Measurements from ENCODE around the gene AGAP1.
"Not testable (repeated sequence)": the region's sequence is repeated elsewhere in the genome, so short reads cannot be mapped to it uniquely, and the experiment has no call there.

The AGAP1 gene

DNA sequence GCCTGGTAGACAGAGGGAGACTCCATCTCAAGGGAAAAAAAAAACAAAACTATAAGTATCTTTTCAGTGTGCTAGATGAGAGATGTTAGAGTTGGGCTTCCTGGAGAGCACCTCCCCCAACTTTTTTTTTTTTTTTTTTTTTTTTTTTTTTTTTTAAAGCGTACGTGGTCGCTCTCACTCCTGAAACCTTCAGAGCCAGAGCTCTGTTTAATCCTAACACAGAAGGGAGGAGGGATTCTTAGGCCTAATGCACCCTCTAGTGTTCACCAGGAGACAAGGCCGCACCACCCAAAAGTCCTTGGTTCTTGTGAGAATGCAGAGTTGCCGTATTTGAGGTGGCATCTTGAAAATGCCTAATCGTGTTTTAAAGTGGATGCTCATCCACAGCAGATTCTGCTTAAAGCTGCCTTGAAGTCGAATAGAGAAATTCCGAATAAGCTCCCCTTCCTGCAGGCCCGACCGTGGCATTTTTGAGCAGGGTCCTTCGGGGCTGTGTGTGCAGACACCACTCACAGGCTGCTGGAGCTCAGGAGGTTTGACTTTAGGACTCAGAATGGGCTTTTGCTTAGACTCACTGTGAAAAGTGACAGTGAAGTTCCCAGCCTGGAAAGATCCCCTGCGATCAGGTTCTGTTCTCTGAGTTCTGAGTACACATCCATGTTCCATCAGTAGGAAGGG is 252.6 kb downstream of the AGAP1 start:
- peak; percentile 28 for DNase-seq

DNA sequence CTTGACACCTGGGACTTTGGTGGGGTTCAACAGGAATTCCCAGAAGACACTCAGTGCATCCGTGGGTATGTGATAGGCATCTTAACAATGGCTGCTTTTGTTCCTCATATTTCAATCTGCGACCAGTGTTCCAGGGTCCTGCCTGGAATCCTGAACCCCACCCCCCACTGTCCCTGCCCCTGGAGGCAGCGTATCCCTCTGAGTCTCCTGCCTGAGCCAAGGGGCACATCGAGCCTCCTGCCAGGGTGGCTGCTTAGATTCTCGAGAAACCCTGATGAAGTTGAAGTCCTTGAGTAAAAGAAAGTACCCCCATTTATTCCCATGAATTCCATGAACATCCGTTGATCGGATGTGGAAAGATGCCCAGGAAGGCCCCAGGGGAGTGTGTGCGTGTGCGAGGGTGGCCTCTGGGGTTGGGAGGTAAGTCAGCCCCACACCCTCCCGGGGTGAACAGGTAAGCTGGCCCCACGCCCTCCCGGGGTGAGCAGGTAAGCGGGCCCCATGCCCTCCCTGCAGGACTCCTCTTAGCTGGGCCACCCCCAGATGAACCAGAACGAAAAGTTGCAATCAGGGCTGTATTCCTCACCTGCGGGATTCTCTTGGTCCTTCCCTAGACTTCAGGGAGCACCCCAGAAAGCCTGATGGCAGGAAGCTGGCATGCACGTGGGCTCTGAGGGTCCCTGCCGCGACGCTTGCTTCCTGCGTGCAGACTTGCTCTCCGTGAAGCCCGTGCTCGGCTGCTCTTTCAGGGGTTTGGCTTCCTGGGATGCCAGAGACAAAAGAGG is 253.3 kb downstream of the AGAP1 start:
- no peak for DNase-seq

DNA sequence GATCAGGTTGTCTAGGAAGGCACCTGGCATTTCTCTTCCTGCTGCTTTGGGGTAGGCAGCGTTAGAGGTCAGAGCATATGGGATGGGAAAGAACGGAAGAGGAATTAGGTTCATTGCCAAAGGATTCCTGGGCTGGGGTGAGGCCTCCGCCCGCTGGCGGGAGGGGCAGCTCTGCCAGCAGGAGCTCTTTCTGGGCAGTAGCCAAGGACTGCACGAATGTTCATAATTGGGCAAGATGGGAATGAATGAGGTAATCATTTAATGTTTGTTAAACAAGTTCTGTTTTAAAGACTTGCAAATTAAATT is 253.9 kb downstream of the AGAP1 start:
- DNase-seq = no peak

DNA sequence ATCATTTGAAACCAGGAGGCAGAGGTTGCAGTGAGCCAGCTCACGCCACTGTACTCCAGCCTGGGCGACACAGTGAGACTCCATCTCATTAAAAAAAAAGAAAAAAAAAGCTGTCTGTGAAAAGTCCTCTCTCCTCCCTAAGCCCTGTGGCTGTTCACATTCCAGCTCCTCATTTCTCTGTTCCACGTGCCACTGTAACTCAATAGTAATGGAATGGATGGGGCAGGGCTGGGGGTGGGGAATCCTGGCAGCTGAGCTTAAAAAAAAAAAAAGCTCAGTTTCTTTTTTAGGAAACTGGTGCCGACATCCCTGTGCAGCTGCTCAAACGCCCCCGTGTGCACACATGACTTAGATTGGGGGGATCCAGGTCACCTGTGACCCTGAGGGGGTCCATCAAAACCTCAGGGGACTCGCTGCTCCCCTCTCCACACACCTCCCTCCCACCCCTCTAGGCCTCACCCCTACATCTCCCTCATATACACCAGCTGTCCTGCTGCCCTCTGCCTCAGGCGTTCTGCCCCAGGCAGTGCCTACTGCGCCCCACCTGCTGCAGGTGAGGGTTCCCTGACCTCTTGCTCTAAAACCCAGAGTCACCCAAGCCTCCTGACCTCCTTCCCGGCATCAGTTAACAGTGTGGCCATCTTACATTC is 255.4 kb downstream of the AGAP1 start:
- no peak for DNase-seq

DNA sequence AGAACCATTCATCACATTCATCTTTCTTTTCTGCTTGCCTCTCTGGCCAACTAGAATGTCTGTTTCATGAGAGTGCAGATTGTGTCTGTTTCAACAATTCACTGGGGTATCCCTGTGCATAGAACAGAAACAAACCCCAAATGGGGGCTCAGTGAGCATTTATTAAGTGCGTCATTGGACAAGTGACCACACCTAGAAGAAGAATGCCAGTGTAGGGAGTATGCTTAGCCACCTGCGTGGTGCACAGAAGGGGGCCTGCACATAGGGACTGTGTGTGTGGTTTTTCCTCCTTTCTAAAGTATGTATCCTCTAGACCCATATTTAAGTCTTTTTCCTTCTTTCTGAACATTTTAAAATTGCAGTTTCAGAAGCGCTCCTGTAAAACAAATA is 255.9 kb downstream of the AGAP1 start:
- DNase-seq = no peak

DNA sequence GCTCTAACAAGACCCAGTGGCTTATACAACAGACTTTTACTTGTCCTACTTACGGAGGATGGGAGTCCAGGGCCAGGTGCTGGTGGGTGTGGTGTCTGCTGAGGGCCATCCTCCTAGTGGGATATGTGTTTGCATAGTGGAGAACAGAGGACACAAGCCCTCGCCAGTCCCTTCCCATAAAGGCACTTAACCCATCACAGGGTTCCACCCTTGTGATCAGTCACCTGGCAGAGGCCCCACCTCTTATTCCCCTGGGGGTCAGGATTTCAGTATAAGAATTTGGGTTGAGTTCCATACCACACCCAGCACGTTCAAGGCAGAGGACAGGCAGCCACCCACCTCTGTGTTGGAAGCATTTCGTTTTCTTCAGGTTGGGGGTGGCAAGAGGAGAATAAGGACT is 259.0 kb downstream of the AGAP1 start:
- DNase-seq = no peak

DNA sequence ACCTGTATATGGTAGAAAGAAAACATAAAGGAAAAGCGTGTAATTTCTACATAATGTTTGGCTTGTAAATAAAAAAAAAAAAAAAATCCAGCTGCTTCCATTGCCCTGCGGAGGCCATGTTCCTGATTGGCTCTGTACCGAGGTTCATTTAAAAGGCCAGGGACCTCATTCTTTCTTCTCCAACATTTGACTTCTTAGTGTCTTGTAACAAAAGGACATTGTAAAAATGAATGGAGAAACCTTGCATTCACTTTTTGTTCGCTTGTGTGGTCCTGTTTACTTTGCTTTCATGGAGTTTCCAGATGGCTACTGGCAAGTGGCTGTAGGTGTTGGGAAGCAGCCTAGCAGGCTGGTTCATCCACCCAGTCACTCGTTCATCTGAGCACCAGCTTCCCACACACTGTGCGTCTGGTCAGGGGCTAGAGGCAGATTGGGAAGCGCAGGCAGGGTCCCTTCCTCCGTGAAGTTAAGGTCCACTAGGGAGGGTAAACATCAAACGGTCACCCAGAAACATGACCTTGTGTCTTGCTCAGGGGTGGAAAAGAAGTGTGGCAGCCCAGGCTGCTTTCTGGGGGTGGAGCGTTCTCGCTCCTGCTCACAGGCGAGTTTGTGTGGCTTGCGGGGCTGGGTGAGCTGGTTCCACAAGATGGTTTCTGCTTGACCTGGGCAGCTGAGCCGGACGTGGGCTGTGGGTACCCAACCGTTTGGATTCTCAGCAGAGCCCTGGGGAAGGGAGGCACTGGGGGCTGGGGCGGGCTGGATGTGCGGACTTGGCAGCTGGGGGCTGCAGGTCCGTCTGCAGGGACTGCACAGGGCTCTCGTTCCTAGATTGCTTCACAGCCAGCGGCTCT is 260.7 kb downstream of the AGAP1 start:
- DNase-seq = no peak

DNA sequence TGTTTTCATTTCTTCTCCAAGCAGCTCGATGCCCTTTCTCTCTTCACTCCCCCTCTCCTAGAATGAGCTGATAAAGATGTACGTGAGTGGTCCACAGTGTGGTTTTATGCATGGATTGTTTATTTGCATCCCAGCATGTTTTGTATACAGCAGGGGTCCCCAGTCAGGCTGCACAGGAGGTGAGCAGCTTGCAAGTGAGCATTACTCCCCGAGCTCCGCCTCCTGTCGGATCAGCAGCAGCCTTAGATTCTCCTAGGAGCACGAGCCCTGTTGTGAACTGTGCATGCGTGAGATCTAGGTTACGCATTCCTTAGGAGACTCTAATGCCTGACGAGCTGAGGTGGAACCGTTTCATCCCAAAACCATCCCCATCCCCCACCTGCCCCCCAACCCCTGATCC is 262.6 kb downstream of the AGAP1 start:
- no peak for DNase-seq

DNA sequence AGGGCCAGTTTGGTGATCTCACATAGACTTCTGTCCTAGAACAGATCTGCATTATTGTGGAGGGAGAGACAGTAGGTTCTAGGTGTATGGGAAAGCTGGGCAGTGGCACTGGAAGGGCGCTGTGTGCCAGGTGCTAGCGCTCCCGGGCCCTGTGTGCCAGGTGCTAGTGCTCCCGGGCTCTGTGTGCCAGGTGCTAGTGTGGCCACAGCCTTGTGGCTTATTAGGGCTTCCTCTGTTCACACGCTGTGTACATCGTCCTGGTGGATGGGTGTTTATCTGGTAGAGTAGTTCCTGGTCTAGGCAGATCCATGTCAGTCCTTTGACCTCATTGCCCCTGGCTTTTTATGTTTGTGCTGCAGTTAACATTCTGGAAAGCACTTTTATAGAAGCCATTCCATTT is 263.4 kb downstream of the AGAP1 start:
- no peak for DNase-seq

DNA sequence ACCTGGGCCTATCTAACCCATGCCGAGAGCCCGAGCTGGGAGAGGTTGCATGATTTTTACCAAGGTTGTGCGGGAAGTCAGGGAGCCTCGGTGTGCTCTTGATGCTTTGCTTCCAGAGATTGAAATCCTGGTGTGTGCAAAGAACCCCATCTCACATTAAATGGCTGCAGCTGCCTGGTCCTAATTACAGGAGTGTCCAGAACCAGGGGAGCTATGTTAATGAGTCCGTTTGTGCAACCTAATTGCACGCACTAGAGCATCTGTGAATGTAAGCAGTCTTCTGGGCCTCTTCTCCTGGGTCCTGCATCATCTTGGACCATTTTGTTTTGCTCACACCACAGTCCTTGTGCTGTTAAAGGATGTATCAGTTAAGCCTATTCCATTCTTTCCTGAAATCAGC is 263.8 kb downstream of the AGAP1 start:
- DNase-seq = no peak

DNA sequence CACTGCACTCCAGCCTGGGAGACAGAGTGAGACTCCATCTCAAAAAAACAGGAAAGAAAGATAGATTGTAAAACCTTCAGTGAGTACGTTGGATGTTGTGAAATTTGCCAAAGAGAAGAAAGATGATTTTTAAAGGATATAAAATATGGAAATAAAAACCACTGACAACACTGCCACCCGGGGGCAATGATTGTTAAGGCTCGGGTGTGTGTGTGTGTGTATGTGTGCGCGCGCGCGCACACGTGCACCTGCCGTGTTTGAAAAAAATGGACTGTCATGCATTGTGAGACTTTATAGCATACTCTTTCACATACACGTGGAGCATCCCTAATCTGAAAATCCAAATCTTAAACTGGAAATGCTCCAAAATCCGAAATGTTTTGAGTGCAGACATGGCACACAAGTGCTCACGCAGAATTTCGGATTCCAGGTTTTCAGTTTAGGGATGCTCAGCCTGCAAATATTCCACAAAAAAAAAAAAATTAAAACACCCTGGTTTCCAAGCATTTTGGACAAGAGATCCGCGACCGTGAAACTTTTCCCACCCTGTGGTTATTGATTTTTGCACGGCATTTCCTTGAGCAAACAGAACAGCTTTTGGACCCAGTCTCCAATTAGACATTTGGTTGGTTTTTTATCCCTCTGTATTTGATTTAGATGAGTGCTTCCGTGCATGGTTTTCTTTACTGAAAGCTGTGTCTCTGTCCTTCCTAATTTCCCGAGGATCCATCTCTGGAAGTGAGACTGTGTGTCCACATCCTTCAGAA is 269.2 kb downstream of the AGAP1 start:
- DNase-seq = no peak

DNA sequence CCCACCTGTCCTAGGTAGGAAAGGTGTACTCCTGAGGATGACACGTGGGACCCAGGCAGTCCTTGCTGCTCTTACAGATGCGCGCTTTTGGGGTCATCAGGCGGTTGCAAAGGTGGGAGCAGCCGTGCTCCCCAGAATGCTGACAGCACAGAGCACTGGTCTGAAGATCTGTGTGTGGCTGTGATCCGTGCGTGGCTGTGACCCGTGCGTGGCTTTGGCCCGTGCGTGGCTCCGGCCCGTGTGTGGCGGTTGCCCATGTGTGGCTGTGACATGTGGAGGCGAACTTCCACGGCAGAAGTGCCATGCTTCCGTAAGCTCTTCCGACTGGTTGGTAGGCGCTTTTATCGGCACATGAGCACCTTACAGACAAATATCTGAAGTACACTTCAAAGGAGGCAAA is 270.0 kb downstream of the AGAP1 start:
- DNase-seq = no peak

DNA sequence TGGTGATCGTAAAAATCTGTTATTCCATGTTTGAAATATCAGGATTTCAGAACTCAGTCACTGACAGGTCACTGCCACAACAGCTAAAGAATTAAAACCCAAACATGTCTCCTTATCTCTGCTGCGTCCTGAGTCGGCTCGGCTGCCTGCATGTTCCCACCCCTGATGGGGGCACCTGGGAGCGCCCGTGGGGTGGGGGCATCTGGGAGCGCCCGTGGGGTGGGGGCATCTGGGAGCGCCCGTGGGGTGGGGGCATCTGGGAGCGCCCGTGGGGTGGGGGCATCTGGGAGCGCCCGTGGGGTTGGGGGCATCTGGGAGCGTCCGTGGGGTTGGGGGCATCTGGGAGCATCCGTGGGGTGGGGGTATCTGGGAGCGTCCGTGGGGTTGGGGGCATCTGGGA is 270.6 kb downstream of the AGAP1 start:
- not testable (repeated sequence) for DNase-seq

DNA sequence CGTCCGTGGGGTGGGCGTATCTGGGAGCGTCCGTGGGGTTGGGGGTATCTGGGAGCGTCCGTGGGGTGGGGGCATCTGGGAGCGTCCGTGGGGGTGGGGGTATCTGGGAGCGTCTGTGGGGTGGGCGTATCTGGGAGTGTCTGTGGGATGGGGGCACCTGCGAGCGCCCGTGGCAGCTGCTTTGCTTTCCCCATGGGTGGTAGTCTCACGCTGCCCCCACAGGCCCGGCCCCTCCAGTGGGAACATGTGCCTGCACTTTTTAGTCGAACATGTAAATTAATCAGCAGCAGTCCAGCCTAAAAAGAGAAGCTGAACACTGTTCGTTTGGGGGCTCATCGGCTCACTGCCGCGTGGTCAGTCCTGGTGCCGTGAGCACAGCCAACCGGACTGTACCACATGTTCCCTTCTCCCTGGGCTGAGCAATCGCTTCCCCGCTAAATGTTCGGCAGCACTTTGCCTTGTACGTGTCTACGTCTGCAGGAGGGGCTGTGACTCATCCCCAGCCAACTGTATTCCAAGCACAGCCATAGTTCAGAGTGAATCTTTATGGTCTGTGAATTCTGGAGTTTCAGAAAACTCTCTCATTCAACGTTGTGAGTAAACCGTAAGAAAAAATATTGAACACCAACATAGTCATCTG is 271.5 kb downstream of the AGAP1 start:
- peak; percentile 70 for DNase-seq

DNA sequence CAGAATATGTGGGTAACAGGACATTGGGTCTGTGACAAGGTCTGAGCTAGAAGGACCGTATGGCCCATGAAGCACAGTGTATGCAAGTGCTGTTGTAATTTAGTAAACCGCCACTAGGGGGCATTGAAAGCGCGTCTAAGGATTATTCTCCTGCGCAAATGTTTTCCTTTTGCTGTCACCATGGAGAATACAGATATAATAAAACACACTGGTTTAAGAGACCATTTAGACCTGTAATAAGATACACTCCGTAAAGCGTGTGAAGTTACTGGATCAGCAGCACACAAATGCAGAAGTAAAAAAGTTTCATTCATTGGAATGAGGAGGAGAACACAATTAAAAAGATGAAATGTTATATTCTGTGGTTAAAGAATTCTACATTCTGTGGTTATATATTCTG is 272.4 kb downstream of the AGAP1 start:
- DNase-seq = peak; percentile 56

DNA sequence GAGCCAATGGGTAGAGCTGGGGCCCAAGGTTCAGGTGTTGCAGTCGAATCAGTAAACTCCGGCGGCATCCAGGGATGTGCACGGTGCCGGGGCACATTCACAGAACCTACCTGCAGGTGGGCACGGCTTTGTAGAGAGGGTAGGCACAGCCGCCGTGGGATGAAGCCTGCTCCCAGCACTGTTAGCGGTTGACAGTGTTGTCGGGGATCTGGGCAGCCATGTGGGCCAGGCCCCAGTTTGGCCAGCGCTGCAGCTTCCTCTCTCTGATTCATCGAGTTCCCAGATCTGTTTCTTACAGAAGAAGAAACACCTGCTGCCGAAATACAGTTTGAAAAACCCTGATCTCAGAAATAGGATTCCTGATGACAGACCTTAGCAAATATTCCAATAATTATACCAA is 274.8 kb downstream of the AGAP1 start:
- DNase-seq = no peak

DNA sequence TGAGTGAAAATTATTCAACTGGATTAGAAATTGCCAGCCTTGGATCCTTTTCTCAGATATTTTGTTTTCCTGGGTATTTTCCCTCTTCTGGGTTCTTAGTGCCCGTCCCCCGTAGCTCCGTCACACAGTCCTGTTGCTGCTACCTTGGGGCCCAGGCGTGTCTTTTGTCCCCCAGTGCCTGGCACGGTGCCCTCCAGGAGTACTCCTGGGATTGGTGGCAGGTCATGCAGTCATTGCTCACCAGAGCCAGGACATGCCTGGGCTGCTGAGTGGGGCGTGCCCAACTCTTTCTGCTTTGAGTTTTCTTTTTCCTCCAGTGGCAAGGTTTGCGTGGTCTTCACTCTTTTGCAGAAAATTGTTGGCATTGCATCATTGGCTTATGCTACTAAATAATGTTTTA is 275.2 kb downstream of the AGAP1 start:
- no peak for DNase-seq

DNA sequence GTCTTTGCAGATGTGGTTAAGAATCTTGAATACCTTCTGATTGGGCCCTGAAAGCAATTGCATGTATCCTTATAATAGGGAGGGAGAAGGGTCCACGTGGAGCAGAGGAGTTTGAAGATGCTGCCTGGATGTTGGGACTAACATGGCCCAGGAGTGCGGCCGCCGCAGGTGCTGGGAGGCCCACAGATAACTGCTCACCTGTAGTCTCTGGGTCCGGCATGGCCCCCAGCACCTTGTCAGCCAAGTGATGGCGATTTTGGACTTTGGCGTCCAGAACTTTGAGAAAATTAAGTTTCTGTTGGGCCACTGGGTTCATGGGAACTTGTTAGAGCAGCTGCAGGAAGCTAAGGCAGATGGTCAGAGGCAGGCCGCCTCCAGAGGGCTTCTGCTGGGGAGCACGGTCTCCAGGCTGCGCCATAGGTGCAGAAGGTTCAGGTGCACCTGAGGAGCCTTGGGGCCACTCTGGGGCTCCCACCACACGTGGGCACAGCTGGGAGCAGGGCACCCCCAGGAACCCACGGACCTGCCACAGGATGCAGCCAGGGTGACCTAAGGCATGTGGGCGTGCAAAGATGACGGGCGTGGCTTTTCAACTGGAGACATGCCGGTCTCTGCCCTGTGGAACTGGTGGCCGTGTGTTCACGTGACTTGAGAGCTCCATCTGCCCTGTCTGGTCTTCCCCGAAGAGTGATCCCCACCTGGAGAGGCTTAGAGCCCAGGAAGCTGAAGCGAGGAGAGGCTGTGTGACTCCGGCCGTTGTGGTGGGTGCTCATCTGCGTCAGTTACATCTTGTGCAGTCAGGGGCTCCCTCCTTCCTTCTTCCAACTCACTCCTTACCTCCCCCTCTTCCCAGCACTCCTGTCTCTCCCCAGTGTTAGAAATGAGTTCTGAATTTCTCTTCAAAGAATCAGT is 277.3 kb downstream of the AGAP1 start:
- DNase-seq = no peak

DNA sequence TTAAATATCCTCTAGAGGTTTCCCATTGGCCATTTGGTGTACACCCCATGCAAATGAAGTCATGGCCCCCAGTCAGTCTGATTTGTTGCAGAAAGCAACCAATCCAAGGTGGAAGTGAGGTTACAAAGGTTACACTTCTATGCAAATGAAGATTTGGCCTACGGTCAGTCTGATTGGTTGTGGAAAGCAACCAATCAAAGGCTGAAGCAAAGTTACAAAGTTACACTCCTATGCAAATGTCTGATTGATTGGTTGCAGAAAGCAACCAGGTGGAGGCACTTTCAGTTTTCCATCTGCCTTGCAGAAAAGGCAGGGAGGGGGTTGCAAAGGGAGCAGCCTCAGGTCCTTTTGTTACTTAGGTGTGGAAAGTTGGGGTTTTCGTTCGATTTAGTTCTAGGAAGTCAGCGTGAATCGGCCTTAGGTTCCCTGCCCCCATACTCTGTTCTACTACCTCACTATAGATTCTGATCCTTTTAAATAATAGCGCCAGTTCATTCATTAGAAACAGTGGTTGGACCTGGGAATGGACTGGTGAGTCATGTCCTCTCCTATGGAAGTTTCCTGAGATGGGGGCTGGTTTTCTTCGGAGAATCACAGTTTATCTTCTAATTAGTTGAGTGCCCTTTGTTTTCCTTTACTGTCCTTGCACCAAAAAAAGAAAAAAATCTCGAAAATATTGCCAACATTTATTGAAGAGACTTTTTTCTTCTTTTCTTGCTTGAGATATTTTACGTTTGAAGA is 279.5 kb downstream of the AGAP1 start:
- DNase-seq = no peak

DNA sequence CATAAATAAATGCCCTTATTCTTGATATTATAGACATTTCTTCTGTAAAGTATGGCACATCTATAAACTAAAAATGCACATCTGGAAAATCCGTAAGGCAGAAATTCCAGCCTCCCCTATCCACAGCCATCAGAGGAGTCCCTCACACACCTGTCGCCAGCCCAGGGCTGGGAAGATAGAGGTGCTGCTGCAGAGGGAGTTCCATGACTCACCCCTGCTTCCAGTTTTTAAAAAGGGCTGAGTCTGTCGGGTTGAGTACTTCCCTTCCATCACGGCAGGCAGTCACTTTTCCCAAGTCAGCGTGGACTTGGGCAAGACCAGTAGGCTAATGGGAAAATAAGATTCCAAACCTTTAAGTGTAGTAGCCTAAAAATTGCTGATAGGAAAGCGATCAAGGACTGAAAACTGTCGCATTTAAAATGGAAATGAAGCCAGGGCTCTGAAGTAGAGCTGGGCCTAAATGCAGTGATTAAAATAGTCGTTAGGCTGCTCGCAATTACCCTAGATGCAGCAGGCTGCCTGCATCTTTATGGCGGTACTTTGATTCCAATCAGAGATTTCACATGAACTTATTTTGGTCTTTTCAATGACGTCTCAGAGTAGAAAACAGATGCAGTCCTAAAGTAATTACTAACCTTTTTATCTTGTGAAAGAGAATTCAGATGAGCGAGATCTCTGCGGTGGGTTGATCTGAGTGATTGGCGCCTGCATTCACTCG is 280.5 kb downstream of the AGAP1 start:
- DNase-seq = no peak
